HG02970 (cell line): ENCODE measurements around the gene PBRM1.

Experiments
- ATAC-seq: cut with Tn5 transposase; IDR thresholded peaks from one replicate; pipeline ENCODE4 v1.9.1; 2021; ENCODE audit warnings: mild to moderate bottlenecking, moderate library complexity, moderate number of reproducible peaks; ENCODE audit not compliant: unreplicated experiment, low FRiP score

PBRM1 gene

GRCh38 chr3:52516509-52517195 is 169.1 kb downstream of the PBRM1 start:
- ATAC-seq: no peak

GRCh38 chr3:52515192-52515591 is 170.5 kb downstream of the PBRM1 start:
- ATAC-seq: no peak

GRCh38 chr3:52514576-52514975 is 171.1 kb downstream of the PBRM1 start:
- ATAC-seq: no peak

GRCh38 chr3:52513281-52513680 is 172.4 kb downstream of the PBRM1 start:
- no peak for ATAC-seq

GRCh38 chr3:52512727-52513126 is 173.0 kb downstream of the PBRM1 start:
- no peak for ATAC-seq

GRCh38 chr3:52512105-52512504 is 173.6 kb downstream of the PBRM1 start:
- no peak for ATAC-seq

GRCh38 chr3:52511509-52511908 is 174.2 kb downstream of the PBRM1 start:
- ATAC-seq: no peak

- ATAC-seq: no peak
Observed at GRCh38 chr3:52509753-52510328, 175.9 kb downstream of the PBRM1 start.

- ATAC-seq: no peak
Observed at GRCh38 chr3:52507359-52507758, 178.4 kb downstream of the PBRM1 start.

GRCh38 chr3:52506266-52506966 is 179.3 kb downstream of the PBRM1 start:
- ATAC-seq: no peak

GRCh38 chr3:52504977-52505376 is 180.7 kb downstream of the PBRM1 start:
- no peak for ATAC-seq

GRCh38 chr3:52503788-52504424 is 181.8 kb downstream of the PBRM1 start:
- ATAC-seq: no peak

- ATAC-seq: no peak
Observed at GRCh38 chr3:52502808-52503350, 182.8 kb downstream of the PBRM1 start.

GRCh38 chr3:52502001-52502400 is 183.7 kb downstream of the PBRM1 start:
- ATAC-seq: no peak

GRCh38 chr3:52501046-52501445 is 184.7 kb downstream of the PBRM1 start:
- no peak for ATAC-seq

- ATAC-seq: no peak
Observed at GRCh38 chr3:52498137-52499054, 187.3 kb downstream of the PBRM1 start.

GRCh38 chr3:52495777-52496602 is 189.7 kb downstream of the PBRM1 start:
- no peak for ATAC-seq
